Parathyroid adenoma (tissue), 2 donors: ENCODE measurements around the gene SERPINE3.

Source experiments
- H2AFZ ChIP-seq: fragments of 300-600 bp; sonication (generic); one replicate; pipeline ENCODE4 v1.7.0; 2017; ENCODE audit warnings: antibody characterized with exemption, mild to moderate bottlenecking
- H3K27ac ChIP-seq: fragments of 300-600 bp; sonication (generic); one replicate; pipeline ENCODE4 v1.7.0; 2017
- H3K27me3 ChIP-seq: fragments of 300-600 bp; sonication (generic); one replicate; pipeline ENCODE4 v1.7.0; 2017; ENCODE audit warnings: low read length; ENCODE audit not compliant: control insufficient read depth, insufficient read depth
- H3K36me3 ChIP-seq: fragments of 300-600 bp; sonication (generic); one replicate; pipeline ENCODE4 v1.7.0; 2017; ENCODE audit warnings: low read length; ENCODE audit not compliant: control insufficient read depth, insufficient read depth
- H3K4me1 ChIP-seq: fragments of 300-600 bp; sonication (generic); one replicate; pipeline ENCODE4 v1.7.0; 2017; ENCODE audit warnings: control low read depth
- H3K4me2 ChIP-seq: fragments of 300-600 bp; sonication (generic); one replicate; pipeline ENCODE4 v1.7.0; 2017; ENCODE audit warnings: low read length
- H3K4me3 ChIP-seq: fragments of 300-600 bp; sonication (generic); one replicate; pipeline ENCODE4 v1.7.0; 2017; ENCODE audit warnings: low read depth, low read length
- H3K79me2 ChIP-seq: fragments of 300-600 bp; sonication (generic); one replicate; pipeline ENCODE4 v1.7.0; 2017; ENCODE audit warnings: control low read depth
- H3K9ac ChIP-seq: fragments of 300-600 bp; sonication (generic); one replicate; pipeline ENCODE4 v1.7.0; 2017; ENCODE audit warnings: mild to moderate bottlenecking
- H3K9me3 ChIP-seq: fragments of 300-600 bp; sonication (generic); one replicate; pipeline ENCODE4 v1.7.0; 2017; ENCODE audit warnings: low read length; ENCODE audit not compliant: control insufficient read depth
- TF ChIP-seq, protein P1 (sequence below): fragments of 300-600 bp; sonication (generic); IDR thresholded peaks from one replicate; pipeline ENCODE4 v1.7.0; 2017; ENCODE audit warnings: antibody characterized with exemption, mild to moderate bottlenecking
- donor health status: primary hyperparathyroidism.

The SERPINE3 gene

DNA sequence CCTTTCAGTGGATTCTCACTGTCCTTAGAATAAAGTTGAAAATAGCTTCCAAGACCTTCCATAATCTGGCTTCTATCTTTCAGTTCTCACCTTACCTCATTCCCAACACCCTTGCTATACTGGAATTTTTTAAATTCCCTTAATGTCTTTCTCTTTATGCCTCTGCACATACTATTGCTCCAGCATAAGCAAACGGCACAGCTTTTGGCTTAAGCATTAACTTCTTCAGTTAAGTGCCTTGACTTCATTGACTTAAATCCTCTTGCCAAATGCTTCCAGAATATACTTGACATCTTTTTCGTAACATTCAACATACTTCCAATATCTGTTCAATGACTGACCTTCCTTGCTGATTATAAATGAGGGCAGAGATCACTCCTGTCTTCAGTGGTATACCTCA, 34.0 kb downstream of the SERPINE3 start:
- Histone ChIP-seq H3K4me2 (no peak overlapping the region), H3K9me3 (no peaks in the 10 kb centered on the region), H3K9ac (no peak overlapping the region), H3K27me3 (no peaks in the 10 kb centered on the region), H3K4me1 (peaks cover 6% of the 10 kb centered on the region), H3K79me2 (no peaks in the 10 kb centered on the region), H3K4me3 (no peak overlapping the region), H2AFZ (no peak overlapping the region), H3K27ac (no peak overlapping the region), H3K36me3 (no peaks in the 10 kb centered on the region)
- TF ChIP-seq, protein P1, sequence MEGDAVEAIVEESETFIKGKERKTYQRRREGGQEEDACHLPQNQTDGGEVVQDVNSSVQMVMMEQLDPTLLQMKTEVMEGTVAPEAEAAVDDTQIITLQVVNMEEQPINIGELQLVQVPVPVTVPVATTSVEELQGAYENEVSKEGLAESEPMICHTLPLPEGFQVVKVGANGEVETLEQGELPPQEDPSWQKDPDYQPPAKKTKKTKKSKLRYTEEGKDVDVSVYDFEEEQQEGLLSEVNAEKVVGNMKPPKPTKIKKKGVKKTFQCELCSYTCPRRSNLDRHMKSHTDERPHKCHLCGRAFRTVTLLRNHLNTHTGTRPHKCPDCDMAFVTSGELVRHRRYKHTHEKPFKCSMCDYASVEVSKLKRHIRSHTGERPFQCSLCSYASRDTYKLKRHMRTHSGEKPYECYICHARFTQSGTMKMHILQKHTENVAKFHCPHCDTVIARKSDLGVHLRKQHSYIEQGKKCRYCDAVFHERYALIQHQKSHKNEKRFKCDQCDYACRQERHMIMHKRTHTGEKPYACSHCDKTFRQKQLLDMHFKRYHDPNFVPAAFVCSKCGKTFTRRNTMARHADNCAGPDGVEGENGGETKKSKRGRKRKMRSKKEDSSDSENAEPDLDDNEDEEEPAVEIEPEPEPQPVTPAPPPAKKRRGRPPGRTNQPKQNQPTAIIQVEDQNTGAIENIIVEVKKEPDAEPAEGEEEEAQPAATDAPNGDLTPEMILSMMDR, result no peak

DNA sequence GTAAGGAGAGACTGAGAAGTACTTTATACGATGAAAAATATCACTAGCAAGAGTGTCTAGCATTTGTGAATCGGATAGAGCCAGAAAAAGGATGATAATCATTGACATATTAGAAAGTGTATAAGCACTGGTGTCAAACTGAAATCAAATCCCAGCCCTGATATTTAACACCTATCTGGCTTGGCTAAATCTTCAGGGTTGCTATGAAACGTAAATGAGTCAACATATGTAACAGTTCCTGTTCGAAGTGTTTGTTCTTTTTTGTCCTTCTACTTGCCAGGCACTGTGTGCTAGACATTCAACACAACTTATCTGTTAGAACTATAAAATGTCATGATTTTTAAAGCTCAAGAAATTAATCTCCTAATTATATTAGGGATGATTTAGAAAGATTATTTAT, 40.8 kb downstream of the SERPINE3 start:
- no peaks in the 10 kb centered on the region for H3K27me3 ChIP-seq
- no peaks in the 10 kb centered on the region for H3K36me3 ChIP-seq
- H3K4me1 ChIP-seq, result no peaks in the 10 kb centered on the region
- no peak overlapping the region for H3K9ac ChIP-seq
- no peak overlapping the region for H3K4me3 ChIP-seq
- TF ChIP-seq, protein P1, result no peak
- no peaks in the 10 kb centered on the region for H3K79me2 ChIP-seq
- no peak overlapping the region for H3K4me2 ChIP-seq
- no peak overlapping the region for H2AFZ ChIP-seq
- no peaks in the 10 kb centered on the region for H3K9me3 ChIP-seq
- no peak overlapping the region for H3K27ac ChIP-seq

DNA sequence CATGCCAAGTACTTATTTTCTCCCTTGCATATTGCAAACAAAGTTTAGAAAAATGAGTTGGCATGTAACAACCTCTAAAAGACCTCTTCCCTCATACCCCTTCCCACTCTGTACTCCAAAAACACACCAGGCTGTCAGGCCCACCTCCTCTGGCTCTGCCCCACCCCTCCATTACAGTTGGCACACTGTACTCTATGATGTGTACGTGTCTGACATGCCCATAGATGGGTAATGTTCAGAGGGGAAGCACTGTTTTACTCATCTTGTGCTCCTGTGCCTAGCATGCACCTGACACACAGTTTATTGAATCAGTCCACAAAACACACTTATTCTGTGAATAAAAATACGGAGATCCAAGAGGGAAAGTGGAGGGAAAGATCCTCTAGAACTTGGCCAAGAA, 45.6 kb downstream of the SERPINE3 start:
- Histone ChIP-seq H3K9ac (no peak overlapping the region), H3K9me3 (no peaks in the 10 kb centered on the region), H3K4me2 (no peak overlapping the region), H3K27me3 (no peaks in the 10 kb centered on the region), H3K27ac (no peak overlapping the region), H3K79me2 (peaks cover 3% of the 10 kb centered on the region), H3K4me1 (no peaks in the 10 kb centered on the region), H3K4me3 (no peak overlapping the region), H3K36me3 (no peaks in the 10 kb centered on the region), H2AFZ (no peak overlapping the region)
- TF ChIP-seq, protein P1, result no peak

DNA sequence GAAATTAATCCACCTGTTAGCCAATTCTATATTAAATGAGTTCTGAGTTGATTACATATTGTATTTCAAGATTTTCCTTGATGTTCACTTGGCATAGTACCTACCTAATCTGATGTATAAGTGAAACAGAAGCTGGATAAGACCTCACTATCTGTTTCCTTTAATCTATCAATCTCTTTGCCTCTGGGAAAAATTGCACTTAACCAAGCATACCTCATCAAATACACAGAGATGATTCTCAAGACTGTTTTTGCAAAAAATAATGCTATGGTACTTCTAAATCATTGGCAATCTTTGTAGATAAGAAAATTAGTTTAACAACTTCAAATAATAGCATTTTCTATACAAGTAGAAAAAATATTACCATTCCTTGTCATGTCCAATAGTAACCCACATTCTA, 55.2 kb downstream of the SERPINE3 start:
- Histone ChIP-seq H3K27me3 (no peaks in the 10 kb centered on the region), H3K9me3 (no peaks in the 10 kb centered on the region), H3K27ac (no peak overlapping the region), H3K79me2 (peaks cover 4% of the 10 kb centered on the region), H3K4me3 (no peak overlapping the region), H3K4me1 (no peaks in the 10 kb centered on the region), H2AFZ (no peak overlapping the region), H3K4me2 (no peak overlapping the region), H3K9ac (no peak overlapping the region), H3K36me3 (no peaks in the 10 kb centered on the region)
- TF ChIP-seq, protein P1, result no peak

DNA sequence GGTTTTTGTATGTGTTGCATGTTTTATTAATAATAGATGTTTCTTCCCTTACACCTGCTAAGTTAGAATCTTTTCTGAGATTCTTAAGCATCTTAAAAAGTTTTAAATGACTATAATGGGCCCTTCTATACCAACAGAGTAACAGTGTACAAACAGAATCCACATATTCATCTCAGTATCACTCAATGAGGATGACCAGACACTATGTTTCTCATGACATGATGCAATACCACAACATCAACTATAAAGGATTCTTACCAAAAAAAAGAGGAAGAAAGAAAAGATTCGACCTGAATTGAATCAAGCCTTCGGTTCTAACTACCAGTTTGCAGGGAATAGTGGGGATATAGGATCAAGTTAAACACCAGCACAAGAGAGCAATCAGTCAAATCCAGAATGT, 56.9 kb downstream of the SERPINE3 start:
- Histone ChIP-seq H3K79me2 (peaks cover 4% of the 10 kb centered on the region), H3K27ac (no peak overlapping the region), H2AFZ (no peak overlapping the region), H3K4me3 (no peak overlapping the region), H3K9ac (no peak overlapping the region), H3K9me3 (no peaks in the 10 kb centered on the region), H3K4me1 (no peaks in the 10 kb centered on the region), H3K4me2 (no peak overlapping the region), H3K36me3 (no peaks in the 10 kb centered on the region), H3K27me3 (no peaks in the 10 kb centered on the region)
- TF ChIP-seq, protein P1, result no peak
